Frontal cortex (tissue), 4 donors: Measurements from ENCODE around the gene SMURF2. TPM values are rescaled to one million over a fixed set of nuclear protein-coding genes. Genes with fewer than 3 reads are reported as not detected.

Experiments
- DNase-seq, 2 donors: peaks; one replicate each; pipeline ENCODE4 v3.0.0; 2012; ENCODE audit warnings: low spot score in 2 of 2
- FAIRE-seq: peaks from 2 replicates; lab custom pipeline; 2012; peaks lifted over from hg19 to GRCh38; lab: Jason Lieb, UNC
- total RNA-seq: library from RNA; depleted of rRNA; stranded (reverse); fragments of >200 nt; gene quantifications from one replicate; pipeline ENCODE4 v1.2.3, GENCODE V29; 2014
- donor health status: control.
- donor health status: control.
- donor health status: control.

Gene SMURF2
- total RNA-seq, 1 donor from 2014 or later = 64.0 TPM

- FAIRE-seq (no peak), DNase-seq (no peak)
Measured at GRCh38 chr17:64554028-64554637, 108.0 kb downstream of the SMURF2 start.

DNA sequence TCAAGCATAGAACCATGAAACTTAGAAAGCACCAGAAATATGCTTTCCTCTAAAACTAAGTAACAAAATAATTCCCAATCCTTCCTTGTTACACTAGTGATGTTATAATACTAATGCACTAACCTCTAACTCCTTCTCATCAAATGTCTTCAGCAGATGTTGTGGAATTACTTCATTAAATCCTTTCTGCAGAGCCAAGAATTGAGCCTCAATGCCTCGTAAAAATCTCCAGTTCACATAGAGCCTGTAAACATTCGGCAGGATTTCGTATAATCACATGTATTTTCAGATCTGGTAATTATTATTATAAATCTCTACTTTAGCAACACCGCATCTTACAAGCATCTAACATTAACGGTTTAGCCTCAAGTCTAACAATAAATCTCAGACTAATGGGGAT, 110.6 kb downstream of the SMURF2 start:
- FAIRE-seq = no peak

DNA sequence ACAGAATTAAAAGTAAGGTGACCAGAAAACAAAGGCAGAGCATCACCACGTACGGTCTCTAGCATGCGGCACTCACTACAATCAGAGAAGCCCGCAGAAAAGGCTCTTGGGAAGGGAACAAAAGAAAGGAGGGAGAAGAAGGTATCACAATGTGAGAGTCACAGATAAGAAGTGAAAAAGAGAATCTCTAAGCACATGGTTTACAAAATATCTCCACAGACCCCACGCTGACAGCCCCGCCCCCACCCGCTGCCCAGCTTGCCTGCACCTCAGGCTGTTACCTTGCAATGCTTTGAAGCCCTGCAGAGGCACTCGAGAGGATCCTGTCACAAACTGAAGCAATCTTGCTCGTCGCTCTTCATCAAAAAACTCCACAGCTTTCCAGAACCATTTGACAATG, 114.8 kb downstream of the SMURF2 start:
- FAIRE-seq (no peak), DNase-seq (no peak)

More for the DNA sequence above, 110.6 kb downstream of the SMURF2 start:
- no peak for DNase-seq

- DNase-seq (peak in 1 of 2 donors; percentile 10), FAIRE-seq (no peak)
Measured at GRCh38 chr17:64546716-64547115, 115.4 kb downstream of the SMURF2 start.

DNA sequence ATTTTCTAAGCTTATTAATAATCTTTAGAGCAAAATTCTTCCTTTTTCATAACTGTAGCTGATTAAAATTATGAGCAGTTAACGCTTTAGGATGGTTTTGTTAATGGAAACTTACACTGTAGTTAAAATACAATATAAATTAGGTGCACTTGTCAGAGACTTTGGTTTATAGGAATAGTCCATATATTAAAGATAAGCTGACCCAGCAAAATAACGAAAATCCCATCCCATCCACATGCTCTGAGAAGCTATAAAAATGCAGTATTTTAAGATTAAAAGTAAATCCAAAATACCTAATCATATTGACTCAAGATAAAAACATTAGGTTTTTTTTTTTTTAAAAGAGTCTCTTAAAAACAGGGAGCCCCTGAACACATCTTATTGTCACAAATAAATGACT, 117.4 kb downstream of the SMURF2 start:
- DNase-seq (no peak), FAIRE-seq (no peak)

- FAIRE-seq (no peak), DNase-seq (no peak)
Measured at GRCh38 chr17:64540118-64540776, 121.9 kb downstream of the SMURF2 start.

DNA sequence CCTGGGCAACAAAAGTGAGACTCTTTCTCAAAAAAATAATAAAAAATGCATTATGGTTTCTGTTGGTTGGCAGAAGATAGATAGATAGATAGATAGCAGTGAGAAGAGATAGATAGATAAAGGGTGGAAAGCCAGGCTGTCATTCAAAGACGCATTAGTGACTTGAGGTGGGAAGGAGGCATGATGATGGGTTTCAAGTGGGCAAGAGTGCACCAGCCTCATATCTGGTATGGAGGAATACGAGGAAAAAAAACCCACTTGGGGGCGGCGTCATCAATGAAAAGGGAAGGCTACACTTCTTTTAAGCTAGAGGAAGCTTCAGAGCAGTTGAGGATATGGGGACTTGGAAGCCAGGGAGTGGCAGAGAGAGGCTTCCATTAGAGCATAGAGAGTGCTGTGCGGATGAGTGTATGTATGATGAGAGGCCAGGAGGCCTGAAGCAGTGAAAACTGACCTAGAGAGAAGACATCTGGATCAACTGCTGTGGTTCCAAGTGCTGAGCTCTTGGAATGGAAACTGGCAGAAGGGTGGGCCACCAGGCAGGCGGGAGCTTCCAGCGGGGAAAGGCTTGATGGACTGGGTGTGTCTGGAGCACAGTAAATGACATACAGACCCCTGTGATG, 123.5 kb downstream of the SMURF2 start:
- DNase-seq = no peak
- FAIRE-seq = no peak

- DNase-seq (no peak), FAIRE-seq (no peak)
Measured at GRCh38 chr17:64537488-64537887, 124.6 kb downstream of the SMURF2 start.

DNA sequence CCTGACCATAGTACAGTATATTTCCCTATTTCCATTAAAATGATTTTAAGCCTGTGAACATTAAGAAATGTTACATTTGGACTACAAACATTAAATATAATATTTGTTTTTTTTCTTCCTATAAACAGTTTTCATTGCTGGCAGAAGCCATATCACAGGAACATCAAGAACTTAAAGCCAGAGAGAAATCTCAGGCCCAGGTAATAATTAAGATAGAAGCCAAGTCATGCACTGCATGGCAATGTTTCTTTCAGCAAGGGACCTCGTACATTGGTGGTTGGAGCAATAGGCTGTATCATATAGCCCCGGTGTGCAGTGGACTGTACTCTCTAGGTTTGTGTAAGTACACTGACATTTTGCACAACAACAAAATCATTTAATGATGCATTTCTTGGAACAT, 125.2 kb downstream of the SMURF2 start:
- DNase-seq (no peak), FAIRE-seq (no peak)

GRCh38 chr17:64535357-64535756, 126.8 kb downstream of the SMURF2 start:
- no peak for DNase-seq
- no peak for FAIRE-seq

DNA sequence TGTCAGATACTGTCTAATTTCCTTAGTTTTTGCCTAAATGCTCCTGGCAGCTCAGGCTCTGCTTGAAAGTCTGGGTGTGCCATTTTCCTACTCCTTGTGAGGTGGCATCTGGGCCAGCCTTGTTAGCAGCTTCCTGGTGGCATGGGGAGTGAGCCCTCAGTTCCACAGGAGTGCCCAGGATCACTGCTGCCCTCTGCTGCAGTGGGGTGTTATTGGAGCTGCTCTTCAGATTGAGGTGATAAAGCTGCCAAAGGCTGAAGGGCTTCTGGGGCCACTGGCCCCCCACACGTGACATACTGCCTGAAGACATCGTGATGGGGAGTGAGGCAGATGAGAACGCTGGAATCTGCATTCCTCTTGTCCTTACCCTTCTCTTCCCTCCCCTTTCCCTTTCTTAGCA, 127.9 kb downstream of the SMURF2 start:
- no peak for FAIRE-seq

DNA sequence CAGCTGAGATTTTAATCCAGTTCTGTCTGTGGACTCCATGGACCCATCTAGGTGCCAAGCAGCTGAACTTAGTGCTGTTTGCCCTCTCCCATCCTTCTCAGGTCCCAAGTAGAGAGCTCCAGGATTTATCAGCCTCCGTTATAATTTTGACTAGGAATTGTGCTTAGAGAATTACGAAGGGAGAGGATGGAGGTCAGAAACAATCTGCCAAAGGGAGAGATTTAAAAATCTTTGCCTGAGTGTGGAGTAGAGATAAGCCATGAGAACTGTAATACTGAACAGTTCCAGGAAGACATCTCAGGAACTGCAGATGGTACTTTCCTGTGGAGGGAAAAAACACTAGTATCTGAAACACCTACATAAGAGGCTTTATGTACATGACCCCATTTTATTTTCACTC, 128.3 kb downstream of the SMURF2 start:
- no peak for FAIRE-seq
- no peak for DNase-seq

More for the DNA sequence above, 127.9 kb downstream of the SMURF2 start:
- no peak for DNase-seq

- FAIRE-seq (no peak), DNase-seq (no peak)
Measured at GRCh38 chr17:64532409-64532808, 129.7 kb downstream of the SMURF2 start.

DNA sequence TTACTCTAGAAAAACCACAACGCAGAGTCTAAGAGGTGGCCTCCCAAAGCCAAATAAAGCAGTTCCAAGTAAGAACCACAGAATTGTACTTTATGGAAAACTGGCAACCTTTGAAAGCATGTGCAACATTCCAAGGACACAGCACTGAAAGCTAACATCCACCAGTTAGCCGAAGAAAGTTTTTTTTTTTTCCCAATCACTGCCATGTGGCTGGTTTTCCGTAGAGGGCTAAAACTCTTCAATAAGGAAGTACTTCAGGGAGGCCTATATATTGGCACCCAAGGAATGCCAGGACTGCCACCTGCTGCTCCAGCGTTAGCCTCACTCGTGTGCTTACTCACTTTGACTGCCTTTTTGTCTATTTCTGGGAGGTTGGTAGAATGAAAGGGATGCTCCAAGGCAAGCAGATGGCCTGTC, 130.1 kb downstream of the SMURF2 start:
- FAIRE-seq = no peak
- no peak for DNase-seq

- DNase-seq (no peak), FAIRE-seq (no peak)
Measured at GRCh38 chr17:64529221-64529620, 132.9 kb downstream of the SMURF2 start.

DNA sequence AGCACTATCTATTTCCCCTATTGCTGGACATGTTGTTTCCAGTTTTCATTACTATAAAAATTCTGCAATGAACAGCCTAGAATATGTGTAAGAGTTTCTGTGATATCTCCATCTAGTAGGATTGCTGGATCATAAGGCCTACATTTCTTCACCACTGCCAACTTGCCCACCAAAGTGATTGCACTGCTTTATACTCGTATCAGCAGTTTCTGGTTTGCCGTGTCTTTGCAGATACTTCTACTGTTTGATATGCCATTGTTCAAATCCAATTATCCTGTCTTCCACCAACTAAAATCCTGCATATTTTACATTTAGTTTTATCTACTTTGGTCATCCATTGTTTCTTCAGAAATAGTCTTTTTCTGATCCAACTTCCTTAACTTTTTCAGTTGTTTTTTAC, 134.2 kb downstream of the SMURF2 start:
- DNase-seq (no peak), FAIRE-seq (no peak)

GRCh38 chr17:64520359-64520758, 141.7 kb downstream of the SMURF2 start:
- no peak for FAIRE-seq
- DNase-seq = no peak

- DNase-seq (no peak), FAIRE-seq (no peak)
Measured at GRCh38 chr17:64519601-64520000, 142.5 kb downstream of the SMURF2 start.

GRCh38 chr17:64515829-64516228, 146.3 kb downstream of the SMURF2 start:
- FAIRE-seq (no peak), DNase-seq (no peak)

GRCh38 chr17:64515419-64515818, 146.7 kb downstream of the SMURF2 start:
- no peak for FAIRE-seq
- no peak for DNase-seq

- FAIRE-seq (no peak), DNase-seq (no peak)
Measured at GRCh38 chr17:64509179-64509578, 152.9 kb downstream of the SMURF2 start.
